ENCODE results near the gene TLE7. TPM values are rescaled to one million over a fixed set of nuclear protein-coding genes. Genes with fewer than 3 reads are reported as not detected.
A peak's percentile ranks its signal among the peaks of the same experiment; 100 is the strongest.

TLE7 gene
- polyA plus RNA-seq, 4 donors: not detected

DNA sequence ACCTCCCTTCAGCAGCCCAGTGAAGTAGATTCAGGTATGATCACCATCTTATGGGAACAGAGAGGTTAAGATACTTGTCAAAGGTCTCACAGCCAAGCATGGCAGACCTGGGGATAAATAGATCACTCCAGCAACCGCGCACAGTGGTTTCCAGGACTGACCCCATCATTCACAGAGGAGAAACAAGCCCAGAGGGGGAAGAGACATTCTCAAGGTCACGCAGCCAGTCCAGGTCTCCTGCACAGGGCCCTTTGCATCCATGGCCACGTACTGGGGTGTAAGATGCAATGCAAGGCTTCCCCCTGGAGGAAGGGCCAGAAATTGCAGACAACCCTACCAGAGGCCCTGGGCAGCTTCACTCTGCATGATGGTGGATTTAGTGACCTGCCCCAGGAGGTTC lies 19.9 kb downstream of the TLE7 start:
- DNase-seq (ENCODE audit: low read depth in 4 of 4, low spot score in 2 of 4): no peak

- DNase-seq (ENCODE audit: low read depth in 4 of 4, low spot score in 2 of 4): no peak
Measured at GRCh38 chr16:71414038-71414437, 27.8 kb downstream of the TLE7 start.

GRCh38 chr16:71413341-71413740 lies 28.5 kb downstream of the TLE7 start:
- DNase-seq (ENCODE audit: low read depth in 4 of 4, low spot score in 2 of 4): no peak

- peak in 2 of 4 donors; percentile 50 to 64 for DNase-seq (ENCODE audit: low read depth in 4 of 4, low spot score in 2 of 4)
Measured at GRCh38 chr16:71412270-71413160, 29.3 kb downstream of the TLE7 start.

GRCh38 chr16:71410146-71410545 lies 31.7 kb downstream of the TLE7 start:
- no peak for DNase-seq (ENCODE audit: low read depth in 4 of 4, low spot score in 2 of 4)

- DNase-seq (ENCODE audit: low read depth in 4 of 4, low spot score in 2 of 4): no peak
Measured at GRCh38 chr16:71409011-71409775, 32.7 kb downstream of the TLE7 start.

GRCh38 chr16:71408536-71408935 lies 33.3 kb downstream of the TLE7 start:
- DNase-seq (ENCODE audit: low read depth in 4 of 4, low spot score in 2 of 4): no peak

- no peak for DNase-seq (ENCODE audit: low read depth in 4 of 4, low spot score in 2 of 4)
Measured at GRCh38 chr16:71407731-71408130, 34.1 kb downstream of the TLE7 start.

- no peak for DNase-seq (ENCODE audit: low read depth in 4 of 4, low spot score in 2 of 4)
Measured at GRCh38 chr16:71406724-71407123, 35.1 kb downstream of the TLE7 start.

DNA sequence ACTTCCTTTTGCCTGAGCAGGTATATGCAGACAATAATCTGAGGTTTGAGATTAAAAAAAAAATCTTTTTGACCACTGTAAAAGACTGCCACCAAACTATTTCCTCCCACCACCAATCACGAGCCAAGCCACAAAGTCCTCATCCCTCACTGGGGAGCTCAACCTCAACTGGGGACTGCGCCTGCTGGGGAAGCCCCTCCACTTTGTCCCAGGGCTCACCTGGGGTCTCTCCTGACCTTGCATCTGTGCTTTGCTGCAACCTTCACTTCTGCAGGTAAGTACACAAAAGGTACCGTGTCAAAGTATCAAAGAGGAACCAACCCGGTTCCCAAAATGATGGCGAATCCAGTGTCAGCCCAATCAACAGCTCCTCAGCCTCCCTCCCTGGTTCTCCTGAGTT lies 35.5 kb downstream of the TLE7 start:
- no peak for DNase-seq (ENCODE audit: low read depth in 4 of 4, low spot score in 2 of 4)

- no peak for DNase-seq (ENCODE audit: low read depth in 4 of 4, low spot score in 2 of 4)
Measured at GRCh38 chr16:71404364-71404763, 37.5 kb downstream of the TLE7 start.

DNA sequence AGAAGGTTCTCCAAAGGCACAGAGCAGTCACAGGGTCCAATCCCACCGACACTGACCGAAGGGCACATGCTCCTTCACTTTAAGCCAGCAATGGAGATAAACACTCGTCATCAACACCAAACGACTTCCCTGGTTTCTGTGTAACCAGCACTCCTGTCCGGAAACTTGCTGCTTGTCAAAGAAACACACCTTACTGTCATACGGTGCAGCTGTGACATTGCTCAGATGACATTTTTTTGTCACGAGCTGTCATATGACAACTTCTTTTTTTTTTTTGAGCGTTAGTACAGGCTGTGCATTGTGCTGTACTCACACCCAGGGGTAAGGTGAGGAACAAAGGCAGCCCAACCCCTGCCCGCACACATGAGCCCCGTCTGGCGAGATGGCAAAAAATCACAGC lies 39.2 kb downstream of the TLE7 start:
- no peak for DNase-seq (ENCODE audit: low read depth in 4 of 4, low spot score in 2 of 4)

GRCh38 chr16:71402007-71402406 lies 39.8 kb downstream of the TLE7 start:
- DNase-seq (ENCODE audit: low read depth in 4 of 4, low spot score in 2 of 4): no peak

- DNase-seq (ENCODE audit: low read depth in 4 of 4, low spot score in 2 of 4): no peak
Measured at GRCh38 chr16:71399801-71400563, 41.9 kb downstream of the TLE7 start.

GRCh38 chr16:71396594-71396993 lies 45.3 kb downstream of the TLE7 start:
- no peak for DNase-seq (ENCODE audit: low read depth in 4 of 4, low spot score in 2 of 4)

GRCh38 chr16:71389330-71389729 lies 52.5 kb downstream of the TLE7 start:
- no peak for DNase-seq (ENCODE audit: low read depth in 4 of 4, low spot score in 2 of 4)

DNA sequence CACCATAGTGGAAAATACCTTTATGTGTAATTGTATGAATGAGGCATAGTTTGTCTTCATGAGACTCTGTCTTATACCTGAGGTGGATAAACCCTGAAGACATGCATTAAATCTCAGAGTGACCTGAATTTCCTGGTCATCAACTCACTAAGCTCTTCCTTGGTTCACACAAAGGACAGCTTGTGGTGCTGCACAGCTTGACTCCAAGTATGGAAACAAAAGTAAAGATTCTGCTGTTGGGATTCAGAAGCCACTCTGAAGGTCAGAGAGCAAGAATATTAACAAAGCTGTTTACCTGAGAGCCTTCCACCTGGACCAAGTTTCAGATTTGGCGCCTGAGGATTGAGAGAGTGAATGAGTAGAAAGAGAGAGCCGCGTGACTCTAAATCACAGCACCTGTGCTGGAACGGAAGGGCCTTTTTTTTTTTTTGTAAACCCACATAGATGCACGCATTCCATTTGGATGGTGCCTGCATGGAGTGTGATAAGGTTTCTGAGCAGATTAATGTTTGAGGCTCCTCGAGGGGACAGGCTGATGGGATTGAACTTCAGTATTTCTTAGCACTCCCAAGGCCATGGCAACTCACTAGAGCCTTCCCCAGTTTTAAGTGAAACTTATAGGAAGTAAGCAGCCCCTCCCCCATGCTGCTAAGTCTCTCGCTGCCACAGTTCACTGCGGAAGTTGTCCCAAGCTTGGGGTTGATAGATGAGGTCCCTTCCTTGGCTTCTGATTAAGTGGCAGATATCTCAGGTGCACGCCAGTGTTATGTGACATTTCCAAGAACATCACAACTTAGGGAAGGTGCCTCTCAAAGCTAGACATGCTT lies 54.6 kb downstream of the TLE7 start:
- no peak for DNase-seq (ENCODE audit: low read depth in 4 of 4, low spot score in 2 of 4)

DNA sequence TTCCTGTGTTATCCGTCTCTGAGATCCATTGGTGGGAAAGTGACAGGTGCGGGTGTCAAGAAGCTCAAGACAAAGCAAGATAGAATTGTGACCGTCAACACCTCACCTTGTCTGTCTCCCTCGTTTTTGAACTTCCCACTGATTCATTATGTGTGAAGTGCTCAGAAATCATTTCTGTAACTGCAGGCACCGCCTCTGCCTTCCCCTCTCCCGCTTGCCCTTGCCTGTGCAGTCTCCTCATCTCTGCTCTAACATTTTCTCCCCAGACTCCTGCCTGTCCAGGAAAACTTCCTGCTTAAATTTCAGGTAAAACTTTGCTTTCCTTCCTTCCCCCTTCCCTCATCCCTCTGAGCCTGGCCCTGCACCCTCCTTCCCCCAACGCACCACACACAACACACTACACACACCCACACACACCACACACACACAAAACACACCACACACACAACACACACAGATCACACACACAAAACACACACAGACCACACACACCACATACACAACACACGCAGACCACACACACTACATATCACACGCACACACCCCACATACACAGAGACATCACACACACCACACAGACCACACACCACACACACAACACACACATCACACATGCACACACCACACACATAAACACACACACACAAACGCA lies 57.7 kb downstream of the TLE7 start:
- no peak for DNase-seq (ENCODE audit: low read depth in 4 of 4, low spot score in 2 of 4)

DNA sequence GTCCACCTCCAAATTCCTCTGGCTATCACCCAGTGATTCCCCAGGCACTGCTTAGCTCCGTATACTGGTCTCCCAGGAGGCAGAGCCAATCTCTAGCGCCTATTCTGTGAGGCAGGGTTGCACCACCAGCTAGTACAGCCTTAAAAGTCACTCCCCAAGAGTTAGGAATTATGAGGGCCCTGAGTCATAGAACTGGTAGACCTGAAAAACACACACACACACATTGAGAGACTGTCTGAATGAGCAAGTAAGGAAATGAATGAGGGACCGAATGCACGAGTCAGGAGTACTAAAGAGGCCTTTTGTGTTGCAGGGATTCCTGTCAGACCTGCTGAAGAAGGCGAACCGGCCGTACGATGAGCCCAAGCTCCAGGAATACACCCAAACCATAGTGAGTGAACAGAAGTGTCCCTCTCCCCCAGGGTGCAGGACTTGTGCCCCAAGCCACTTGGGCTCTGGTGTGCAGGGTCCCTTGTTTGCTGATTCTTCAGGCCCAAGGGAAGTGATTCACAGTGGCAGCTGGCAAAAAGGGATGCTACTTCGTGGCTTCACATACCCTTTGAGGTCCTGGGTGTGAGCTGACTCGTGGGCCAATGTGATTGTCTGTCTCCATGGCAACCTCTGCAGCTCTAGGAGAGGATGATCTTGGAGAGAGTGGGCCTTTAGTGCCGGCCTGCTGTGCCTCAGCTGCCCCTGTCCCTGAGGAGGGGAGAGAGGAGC lies 58.6 kb downstream of the TLE7 start:
- no peak for DNase-seq (ENCODE audit: low read depth in 4 of 4, low spot score in 2 of 4)

Measured in left renal cortex interstitium (tissue), 4 donors.